HepG2 (cell line): ENCODE results near the gene GJA10. TPM values are rescaled to one million over a fixed set of nuclear protein-coding genes. Genes with fewer than 3 reads are reported as not detected.

Experiments
- ATAC-seq: fragments of 200-7000 bp; cut with Tn5 transposase; 3 replicates; pipeline ENCODE4 v1.9.1; 2020; ENCODE audit warnings: mild to moderate bottlenecking, moderate library complexity
- BruUV-seq: library from RNA; stranded (reverse); fragments of 400-500 nt; replicated peaks from 2 replicates; lab custom pipeline; 2021; lab: Mats Ljungman, UMichigan
- CTCF ChIA-PET: fragments of 300-600 bp; formaldehyde crosslinking; extraction: SDS; loops from one replicate; lab custom pipeline; 2021; ENCODE audit warnings: low total read pairs, inconsistent platforms, low intra/inter-chr PET ratio; lab: Yijun Ruan, JAX
- POLR2A ChIA-PET: fragments of 350-600 bp; sonication (Branson Sonifier 250); formaldehyde crosslinking; loops from one replicate; lab custom pipeline; 2020; ENCODE audit warnings: antibody characterized with exemption, inconsistent platforms; lab: Yijun Ruan, JAX
- DNase-seq: peaks from one replicate; pipeline ENCODE4 v3.0.0-alpha.2; 2015; ENCODE audit warnings: low spot score
- FAIRE-seq: peaks from 3 replicates; lab custom pipeline; 2011; peaks lifted over from hg19 to GRCh38; lab: Jason Lieb, UNC
- H2AFZ ChIP-seq: one replicate; pipeline ENCODE4 v1.6.1; 2011; ENCODE audit warnings: low read length, inconsistent platforms
- H3K27ac ChIP-seq: fragments of 300-600 bp; 3 replicates; pipeline ENCODE4 v1.8.0; 2011; ENCODE audit warnings: mixed run types, mild to moderate bottlenecking, mixed read lengths, low read length, inconsistent platforms; ENCODE audit not compliant: insufficient read depth; ENCODE audit errors: extremely low read length
- H3K27me3 ChIP-seq, 2 experiments: fragments of 200-600 bp in 1 of 2; 2 replicates in 1 of 2; 3 replicates in 1 of 2; pipeline versions ENCODE4 v1.6.0 to v1.8.0; 2011; ENCODE audit warnings: low read length in 2 of 2, mild to moderate bottlenecking in 2 of 2, moderate library complexity in 2 of 2, inconsistent platforms in 1 of 2; ENCODE audit not compliant: insufficient read depth in 2 of 2, control insufficient read depth in 1 of 2
- H3K36me3 ChIP-seq, 2 experiments: fragments of 200-600 bp in 1 of 2; replicated peaks in 1 of 2; 2 replicates in 1 of 2; 3 replicates in 1 of 2; pipeline versions ENCODE4 v1.5.1 to v1.8.0; 2011; ENCODE audit warnings: low read length in 2 of 2, inconsistent platforms in 1 of 2; ENCODE audit not compliant: insufficient read depth in 2 of 2, control insufficient read depth in 1 of 2
- H3K4me1 ChIP-seq: 2 replicates; pipeline ENCODE4 v1.5.1; 2012; ENCODE audit warnings: low read length, inconsistent platforms; ENCODE audit not compliant: insufficient read depth
- H3K4me2 ChIP-seq: 2 replicates; pipeline ENCODE4 v1.6.0; 2011; ENCODE audit warnings: low read depth, low read length, inconsistent platforms
- H3K4me3 ChIP-seq, 3 experiments: fragments of 200-600 bp in 1 of 3; sonication (generic), shearing (Covaris generic) in 1 of 3; replicated peaks in 1 of 3; 2 replicates each; pipeline ENCODE4 v1.5.1; 2011 to 2016; ENCODE audit warnings: low read length in 3 of 3, inconsistent platforms in 2 of 3, low read depth in 2 of 3, mild to moderate bottlenecking in 2 of 3, control low read depth in 1 of 3, mixed read lengths in 1 of 3; ENCODE audit not compliant: insufficient read depth in 1 of 3
- H3K79me2 ChIP-seq: one replicate; pipeline ENCODE4 v1.6.1; 2011; ENCODE audit warnings: low read length, inconsistent platforms; ENCODE audit not compliant: insufficient read depth
- H3K9ac ChIP-seq: 2 replicates; pipeline ENCODE4 v1.6.0; 2011; ENCODE audit warnings: mild to moderate bottlenecking, low read depth, low read length, inconsistent platforms; ENCODE audit not compliant: insufficient read depth
- H3K9me3 ChIP-seq: 2 replicates; pipeline ENCODE4 v1.5.1; 2012; ENCODE audit warnings: mild to moderate bottlenecking, low read length
- H4K20me1 ChIP-seq: 2 replicates; pipeline ENCODE4 v1.6.0; 2011; ENCODE audit warnings: inconsistent platforms, mild to moderate bottlenecking, low read length, moderate library complexity; ENCODE audit not compliant: insufficient read depth
- EEA1 ChIP-seq: sonication (generic); formaldehyde crosslinking; IDR thresholded peaks from 2 replicates; pipeline ENCODE4 v1.5.1; 2020; ENCODE audit warnings: mild to moderate bottlenecking, missing genetic modification reagents, borderline replicate concordance
- PRMT3 ChIP-seq: sonication (generic); formaldehyde crosslinking; IDR thresholded peaks from 2 replicates; pipeline ENCODE4 v1.8.1; 2022; ENCODE audit warnings: low read depth, mild to moderate bottlenecking, moderate library complexity, missing genetic modification reagents, borderline replicate concordance
- REL ChIP-seq: sonication (generic); formaldehyde crosslinking; conservative IDR thresholded peaks from 2 replicates; pipeline ENCODE4 v1.8.0; 2022; ENCODE audit warnings: mild to moderate bottlenecking, missing genetic modification reagents, moderate library complexity
- SSRP1 ChIP-seq: IDR thresholded peaks from 2 replicates; pipeline ENCODE4 v1.6.1; 2016; ENCODE audit warnings: control low read depth
- TRIM24 ChIP-seq: sonication (generic); formaldehyde crosslinking; IDR thresholded peaks from 2 replicates; pipeline ENCODE4 v1.8.0; 2022; ENCODE audit warnings: mild to moderate bottlenecking, missing genetic modification reagents
- TSC22D2 ChIP-seq: sonication (generic); formaldehyde crosslinking; IDR thresholded peaks from 2 replicates; pipeline ENCODE4 v1.5.1; 2020; ENCODE audit warnings: missing genetic modification reagents, mild to moderate bottlenecking, borderline replicate concordance
- ZNF121 ChIP-seq: sonication (generic); formaldehyde crosslinking; IDR thresholded peaks from 2 replicates; pipeline ENCODE4 v1.5.0; 2020; ENCODE audit warnings: mild to moderate bottlenecking, missing genetic modification reagents
- ZNF20 ChIP-seq: sonication (generic); formaldehyde crosslinking; IDR thresholded peaks from 2 replicates; pipeline ENCODE4 v1.4.0; 2020; ENCODE audit warnings: mild to moderate bottlenecking, moderate library complexity, missing genetic modification reagents
- ZNF224 ChIP-seq: sonication (generic); formaldehyde crosslinking; IDR thresholded peaks from 2 replicates; pipeline ENCODE4 v1.5.0; 2020; ENCODE audit warnings: mild to moderate bottlenecking, missing genetic modification reagents
- ZNF263 ChIP-seq: sonication (generic); formaldehyde crosslinking; IDR thresholded peaks from 2 replicates; pipeline ENCODE4 v1.4.0; 2020; ENCODE audit warnings: missing genetic modification reagents
- ZNF770 ChIP-seq: sonication (generic); formaldehyde crosslinking; IDR thresholded peaks from 2 replicates; pipeline ENCODE4 v1.5.0; 2020; ENCODE audit warnings: mild to moderate bottlenecking, missing genetic modification reagents
- ZSCAN5A ChIP-seq: sonication (generic); formaldehyde crosslinking; IDR thresholded peaks from 2 replicates; pipeline ENCODE4 v1.8.0; 2022; ENCODE audit warnings: mild to moderate bottlenecking, missing genetic modification reagents, borderline replicate concordance
- WGBS: methylation state at CpG from one replicate; pipeline ENCODE4 v1.1.6; 2017; ENCODE audit warnings: low lambda C conversion rate; 5-methylcytosine and 5-hydroxymethylcytosine counted together
- in situ Hi-C: cut with HindIII; loops from 2 replicates; pipeline ENCODE4 v1.10.0; 2017; ENCODE audit warnings: low pct_unique_long_range_greater_than_20kb; ENCODE audit not compliant: extremely low pct_ligation_motif_present
- intact Hi-C: fragments of 100-400 bp; cut with micrococcal nuclease; formaldehyde crosslinking; loops from one replicate; pipeline ENCODE4 v1.10.0; 2022; ENCODE audit not compliant: unreplicated experiment
- polyA plus RNA-seq, 8 experiments: library from polyadenylated mRNA; depleted of rRNA in 3 of 8; stranded (reverse) in 7 of 8; unstranded in 1 of 8; fragments of >200 nt; fragmentation: Illumina TruSeq in 4 of 8; extraction: Trizol in 4 of 8; gene quantifications; 2 replicates each; pipeline versions ENCODE4 v1.2.1 to v1.2.3, GENCODE V29; 2011 to 2016; ENCODE audit warnings: low read depth in 4 of 8, missing spikeins in 1 of 8, mixed read lengths in 1 of 8; ENCODE audit not compliant: insufficient read depth in 1 of 8
- total RNA-seq, 5 experiments: library from RNA; depleted of rRNA; stranded (reverse); fragments of >200 nt; fragmentation: Illumina TruSeq; extraction: Trizol; gene quantifications; 2 replicates each; pipeline ENCODE4 v1.2.3, GENCODE V29; 2016; ENCODE audit warnings: low read depth in 1 of 5
- TF ChIP-seq, protein P1 (sequence below): sonication (generic); formaldehyde crosslinking; IDR thresholded peaks from 2 replicates; pipeline ENCODE4 v1.4.0; 2020; ENCODE audit warnings: mild to moderate bottlenecking, missing genetic modification reagents
- TF ChIP-seq, protein P2 (sequence below): sonication (generic); formaldehyde crosslinking; IDR thresholded peaks from 2 replicates; pipeline ENCODE4 v1.4.0; 2020; ENCODE audit warnings: missing genetic modification reagents

GJA10 gene
- total and polyA plus RNA-seq, 2 of the 13 experiments (the other 11 are each of a cell fraction or from before 2014, with no cell fraction given) = not detected

GRCh38 chr6:89887452-89888137 lies 6.7 kb upstream of the GJA10 start (continued):
- TF ChIP-seq REL (CRISPR knock-in tag) (no peak), ZNF224 (CRISPR knock-in tag) (no peak), SSRP1 (CRISPR knock-in tag) (no peak), TSC22D2 (no peak), ZNF20 (CRISPR knock-in tag) (no peak), ZSCAN5A (CRISPR knock-in tag) (no peak)
- TF ChIP-seq, protein P1, sequence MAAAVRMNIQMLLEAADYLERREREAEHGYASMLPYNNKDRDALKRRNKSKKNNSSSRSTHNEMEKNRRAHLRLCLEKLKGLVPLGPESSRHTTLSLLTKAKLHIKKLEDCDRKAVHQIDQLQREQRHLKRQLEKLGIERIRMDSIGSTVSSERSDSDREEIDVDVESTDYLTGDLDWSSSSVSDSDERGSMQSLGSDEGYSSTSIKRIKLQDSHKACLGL (CRISPR knock-in tag) = no peak

- TF ChIP-seq EEA1 = no peak
- TF ChIP-seq ZNF121 = 0 out of 2 replicates have a peak, but pooled peaks have one; percentile 14
- no peak for TF ChIP-seq ZNF263 (CRISPR knock-in tag)
- TF ChIP-seq PRMT3 (CRISPR knock-in tag) = no peak
- peak; percentile 83 for TF ChIP-seq ZNF770 (CRISPR knock-in tag)
- no peak for TF ChIP-seq TRIM24 (CRISPR knock-in tag)
- TF ChIP-seq, protein P2, sequence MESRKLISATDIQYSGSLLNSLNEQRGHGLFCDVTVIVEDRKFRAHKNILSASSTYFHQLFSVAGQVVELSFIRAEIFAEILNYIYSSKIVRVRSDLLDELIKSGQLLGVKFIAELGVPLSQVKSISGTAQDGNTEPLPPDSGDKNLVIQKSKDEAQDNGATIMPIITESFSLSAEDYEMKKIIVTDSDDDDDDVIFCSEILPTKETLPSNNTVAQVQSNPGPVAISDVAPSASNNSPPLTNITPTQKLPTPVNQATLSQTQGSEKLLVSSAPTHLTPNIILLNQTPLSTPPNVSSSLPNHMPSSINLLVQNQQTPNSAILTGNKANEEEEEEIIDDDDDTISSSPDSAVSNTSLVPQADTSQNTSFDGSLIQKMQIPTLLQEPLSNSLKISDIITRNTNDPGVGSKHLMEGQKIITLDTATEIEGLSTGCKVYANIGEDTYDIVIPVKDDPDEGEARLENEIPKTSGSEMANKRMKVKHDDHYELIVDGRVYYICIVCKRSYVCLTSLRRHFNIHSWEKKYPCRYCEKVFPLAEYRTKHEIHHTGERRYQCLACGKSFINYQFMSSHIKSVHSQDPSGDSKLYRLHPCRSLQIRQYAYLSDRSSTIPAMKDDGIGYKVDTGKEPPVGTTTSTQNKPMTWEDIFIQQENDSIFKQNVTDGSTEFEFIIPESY (CRISPR knock-in tag) = 0 out of 2 replicates have a peak, but pooled peaks have one; percentile 3
- TF ChIP-seq ZNF224 (CRISPR knock-in tag) = no peak
- 40% methylated on average over 7 of the region's 7 CpGs for WGBS
- H4K20me1 ChIP-seq = no peaks in the 10 kb centered on the region
- H3K9ac ChIP-seq = no peak overlapping the region
- in situ Hi-C loops = no loop called here
- no peak overlapping the region for H3K27ac ChIP-seq
- H2AFZ ChIP-seq = no peak overlapping the region
- intact Hi-C loops = no loop called here
- H3K27me3 ChIP-seq = peaks cover 1 to 21% of the 10 kb centered on the region in 2 experiments; a peak in 3 of 5 replicates
- BruUV-seq = no TSS peak
- H3K79me2 ChIP-seq = no peaks in the 10 kb centered on the region
- POLR2A ChIA-PET = no interaction called here
- ATAC-seq (peak; percentile 25; the same call in 2 of the 3 replicates), FAIRE-seq (no peak), DNase-seq (no peak)
- no peaks in the 10 kb centered on the region for H3K36me3 ChIP-seq
- H3K9me3 ChIP-seq = no peaks in the 10 kb centered on the region
- peak overlapping the region; percentile 39 for H3K4me2 ChIP-seq
- CTCF ChIA-PET = no interaction called here
- peaks cover 17% of the 10 kb centered on the region for H3K4me1 ChIP-seq
- H3K4me3 ChIP-seq = peak overlapping the region in 1 of 3 experiments; percentile 16; a peak in 1 of 6 replicates
Measured at GRCh38 chr6:89888138-89888514, 6.1 kb upstream of the GJA10 start.
